HepG2 (cell line): ENCODE data around the gene SLC35F1. TPM values are rescaled to one million over a fixed set of nuclear protein-coding genes. Genes with fewer than 3 reads are reported as not detected.

ENCODE experiments used
- ATAC-seq: fragments of 200-7000 bp; cut with Tn5 transposase; 3 replicates; pipeline ENCODE4 v1.9.1; 2020; ENCODE audit warnings: mild to moderate bottlenecking, moderate library complexity
- BruUV-seq: library from RNA; stranded (reverse); fragments of 400-500 nt; replicated peaks from 2 replicates; lab custom pipeline; 2021; lab: Mats Ljungman, UMichigan
- CTCF ChIA-PET: fragments of 300-600 bp; formaldehyde crosslinking; extraction: SDS; loops from one replicate; lab custom pipeline; 2021; ENCODE audit warnings: low total read pairs, inconsistent platforms, low intra/inter-chr PET ratio; lab: Yijun Ruan, JAX
- POLR2A ChIA-PET: fragments of 350-600 bp; sonication (Branson Sonifier 250); formaldehyde crosslinking; loops from one replicate; lab custom pipeline; 2020; ENCODE audit warnings: antibody characterized with exemption, inconsistent platforms; lab: Yijun Ruan, JAX
- DNase-seq: peaks from one replicate; pipeline ENCODE4 v3.0.0-alpha.2; 2015; ENCODE audit warnings: low spot score
- FAIRE-seq: peaks from 3 replicates; lab custom pipeline; 2011; peaks lifted over from hg19 to GRCh38; lab: Jason Lieb, UNC
- H2AFZ ChIP-seq: one replicate; pipeline ENCODE4 v1.6.1; 2011; ENCODE audit warnings: low read length, inconsistent platforms
- H3K27ac ChIP-seq: fragments of 300-600 bp; 3 replicates; pipeline ENCODE4 v1.8.0; 2011; ENCODE audit warnings: mixed run types, mild to moderate bottlenecking, mixed read lengths, low read length, inconsistent platforms; ENCODE audit not compliant: insufficient read depth; ENCODE audit errors: extremely low read length
- H3K27me3 ChIP-seq, 2 experiments: fragments of 200-600 bp in 1 of 2; 2 replicates in 1 of 2; 3 replicates in 1 of 2; pipeline versions ENCODE4 v1.6.0 to v1.8.0; 2011; ENCODE audit warnings: low read length in 2 of 2, mild to moderate bottlenecking in 2 of 2, moderate library complexity in 2 of 2, inconsistent platforms in 1 of 2; ENCODE audit not compliant: insufficient read depth in 2 of 2, control insufficient read depth in 1 of 2
- H3K36me3 ChIP-seq, 2 experiments: fragments of 200-600 bp in 1 of 2; replicated peaks in 1 of 2; 2 replicates in 1 of 2; 3 replicates in 1 of 2; pipeline versions ENCODE4 v1.5.1 to v1.8.0; 2011; ENCODE audit warnings: low read length in 2 of 2, inconsistent platforms in 1 of 2; ENCODE audit not compliant: insufficient read depth in 2 of 2, control insufficient read depth in 1 of 2
- H3K4me1 ChIP-seq: 2 replicates; pipeline ENCODE4 v1.5.1; 2012; ENCODE audit warnings: low read length, inconsistent platforms; ENCODE audit not compliant: insufficient read depth
- H3K4me2 ChIP-seq: 2 replicates; pipeline ENCODE4 v1.6.0; 2011; ENCODE audit warnings: low read depth, low read length, inconsistent platforms
- H3K4me3 ChIP-seq, 3 experiments: fragments of 200-600 bp in 1 of 3; sonication (generic), shearing (Covaris generic) in 1 of 3; replicated peaks in 1 of 3; 2 replicates each; pipeline ENCODE4 v1.5.1; 2011 to 2016; ENCODE audit warnings: low read length in 3 of 3, inconsistent platforms in 2 of 3, low read depth in 2 of 3, mild to moderate bottlenecking in 2 of 3, control low read depth in 1 of 3, mixed read lengths in 1 of 3; ENCODE audit not compliant: insufficient read depth in 1 of 3
- H3K79me2 ChIP-seq: one replicate; pipeline ENCODE4 v1.6.1; 2011; ENCODE audit warnings: low read length, inconsistent platforms; ENCODE audit not compliant: insufficient read depth
- H3K9ac ChIP-seq: 2 replicates; pipeline ENCODE4 v1.6.0; 2011; ENCODE audit warnings: mild to moderate bottlenecking, low read depth, low read length, inconsistent platforms; ENCODE audit not compliant: insufficient read depth
- H3K9me3 ChIP-seq: 2 replicates; pipeline ENCODE4 v1.5.1; 2012; ENCODE audit warnings: mild to moderate bottlenecking, low read length
- H4K20me1 ChIP-seq: 2 replicates; pipeline ENCODE4 v1.6.0; 2011; ENCODE audit warnings: inconsistent platforms, mild to moderate bottlenecking, low read length, moderate library complexity; ENCODE audit not compliant: insufficient read depth
- FOXJ3 ChIP-seq: sonication (generic); formaldehyde crosslinking; IDR thresholded peaks from 2 replicates; pipeline ENCODE4 v1.4.0; 2020; ENCODE audit warnings: missing genetic modification reagents, mild to moderate bottlenecking, borderline replicate concordance
- HNRNPLL ChIP-seq: fragments of 200-400 bp; formaldehyde crosslinking; IDR thresholded peaks from 2 replicates; pipeline ENCODE4 v1.6.1; 2017; ENCODE audit warnings: mild to moderate bottlenecking, low read depth, low read length; ENCODE audit not compliant: poor library complexity, severe bottlenecking
- PLSCR1 ChIP-seq: sonication (generic); formaldehyde crosslinking; IDR thresholded peaks from 2 replicates; pipeline ENCODE4 v1.5.0; 2020; ENCODE audit warnings: missing genetic modification reagents, mild to moderate bottlenecking, borderline replicate concordance
- RELA ChIP-seq: sonication (generic); formaldehyde crosslinking; IDR thresholded peaks from 2 replicates; pipeline ENCODE4 v1.4.0; 2020; ENCODE audit warnings: missing genetic modification reagents
- SMC3 ChIP-seq: IDR thresholded peaks from 2 replicates; pipeline ENCODE4 v1.6.1; 2011; ENCODE audit warnings: low read length, improper control_type of control experiment
- STAG1 ChIP-seq: sonication (generic); formaldehyde crosslinking; IDR thresholded peaks from 2 replicates; pipeline ENCODE4 v1.4.0; 2020; ENCODE audit warnings: missing genetic modification reagents
- SUZ12 ChIP-seq: fragments of 150-350 bp; IDR thresholded peaks from 2 replicates; pipeline ENCODE4 v1.6.1; 2014; ENCODE audit warnings: low read depth, low read length
- ZGPAT ChIP-seq: IDR thresholded peaks from 2 replicates; pipeline ENCODE4 v1.6.1; 2016; ENCODE audit warnings: mild to moderate bottlenecking
- ZNF431 ChIP-seq: sonication (generic); formaldehyde crosslinking; IDR thresholded peaks from 2 replicates; pipeline ENCODE4 v1.9.0; 2022; ENCODE audit warnings: missing genetic modification reagents, low read depth, mild to moderate bottlenecking, borderline replicate concordance
- ZNF562 ChIP-seq: sonication (generic); formaldehyde crosslinking; IDR thresholded peaks from 2 replicates; pipeline ENCODE4 v1.8.0; 2022; ENCODE audit warnings: missing genetic modification reagents, borderline replicate concordance
- WGBS: methylation state at CpG from one replicate; pipeline ENCODE4 v1.1.6; 2017; ENCODE audit warnings: low lambda C conversion rate; 5-methylcytosine and 5-hydroxymethylcytosine counted together
- in situ Hi-C: cut with HindIII; loops from 2 replicates; pipeline ENCODE4 v1.10.0; 2017; ENCODE audit warnings: low pct_unique_long_range_greater_than_20kb; ENCODE audit not compliant: extremely low pct_ligation_motif_present
- intact Hi-C: fragments of 100-400 bp; cut with micrococcal nuclease; formaldehyde crosslinking; loops from one replicate; pipeline ENCODE4 v1.10.0; 2022; ENCODE audit not compliant: unreplicated experiment
- polyA plus RNA-seq, 8 experiments: library from polyadenylated mRNA; depleted of rRNA in 3 of 8; stranded (reverse) in 7 of 8; unstranded in 1 of 8; fragments of >200 nt; fragmentation: Illumina TruSeq in 4 of 8; extraction: Trizol in 4 of 8; gene quantifications; 2 replicates each; pipeline versions ENCODE4 v1.2.1 to v1.2.3, GENCODE V29; 2011 to 2016; ENCODE audit warnings: low read depth in 4 of 8, missing spikeins in 1 of 8, mixed read lengths in 1 of 8; ENCODE audit not compliant: insufficient read depth in 1 of 8
- total RNA-seq, 5 experiments: library from RNA; depleted of rRNA; stranded (reverse); fragments of >200 nt; fragmentation: Illumina TruSeq; extraction: Trizol; gene quantifications; 2 replicates each; pipeline ENCODE4 v1.2.3, GENCODE V29; 2016; ENCODE audit warnings: low read depth in 1 of 5

SLC35F1 gene
- total and polyA plus RNA-seq, 2 of the 13 experiments (the other 11 are each of a cell fraction or from before 2014, with no cell fraction given), result 0.01 TPM; not detected in 1

GRCh38 chr6:117958536-117958935, 51.5 kb downstream of the SLC35F1 start:
- no peaks in the 10 kb centered on the region for H3K4me1 ChIP-seq
- POLR2A ChIA-PET, result no interaction called here
- ATAC-seq, result no peak
- no peak overlapping the region for H3K4me3 ChIP-seq
- H3K9ac ChIP-seq, result no peak overlapping the region
- no peak overlapping the region for H2AFZ ChIP-seq
- intact Hi-C loops, result no loop called here
- H4K20me1 ChIP-seq, result no peaks in the 10 kb centered on the region
- in situ Hi-C loops, result no loop called here
- BruUV-seq, result no TSS peak
- 3% methylated on average over 3 of the region's 3 CpGs for WGBS
- CTCF ChIA-PET, result no interaction called here
- no peaks in the 10 kb centered on the region for H3K36me3 ChIP-seq
- H3K79me2 ChIP-seq, result no peaks in the 10 kb centered on the region
- TF ChIP-seq PLSCR1 (no peak), RELA (CRISPR knock-in tag) (no peak), ZGPAT (CRISPR knock-in tag) (no peak), FOXJ3 (CRISPR knock-in tag) (no peak), ZNF431 (no peak), SMC3 (no peak), STAG1 (CRISPR knock-in tag) (no peak), ZNF562 (no peak), SUZ12 (no peak), HNRNPLL (no peak)
- no peak overlapping the region for H3K4me2 ChIP-seq
- no peaks in the 10 kb centered on the region for H3K9me3 ChIP-seq
- no peak overlapping the region for H3K27ac ChIP-seq
- no peaks in the 10 kb centered on the region; a peak in 1 of 5 replicates for H3K27me3 ChIP-seq
- FAIRE-seq, result no peak
- no peak for DNase-seq
